Brain microvascular endothelial cell (primary cell): ENCODE results near the gene SWI5.
A peak's percentile ranks its signal among the peaks of the same experiment; 100 is the strongest.

Source experiments
- DNase-seq: peaks from one replicate; pipeline ENCODE4 v3.0.0-alpha.2; 2020
- H3K27ac ChIP-seq: fragments of 250-450 bp; sonication (Bioruptor Pico); 2 replicates; pipeline ENCODE4 v1.5.1; 2020; ENCODE audit warnings: mild to moderate bottlenecking, moderate library complexity
- H3K27me3 ChIP-seq: fragments of 250-450 bp; sonication (Bioruptor Pico); replicated peaks from 2 replicates; pipeline ENCODE4 v1.5.1; 2020; ENCODE audit warnings: mild to moderate bottlenecking
- H3K36me3 ChIP-seq: fragments of 250-450 bp; sonication (Bioruptor Pico); replicated peaks from 2 replicates; pipeline ENCODE4 v1.5.1; 2020; ENCODE audit warnings: mild to moderate bottlenecking
- H3K4me3 ChIP-seq: 2 replicates; pipeline ENCODE4 v1.5.1; 2011; ENCODE audit warnings: low read depth, mild to moderate bottlenecking, control low read depth, low read length, moderate library complexity
- CTCF ChIP-seq: IDR thresholded peaks from 2 replicates; pipeline ENCODE4 v1.5.1; 2011; ENCODE audit warnings: low read depth, mild to moderate bottlenecking, moderate library complexity, low read length, control low read depth, inconsistent platforms; ENCODE audit errors: missing control alignments
- in situ Hi-C: cut with HindIII; loops from 2 replicates; pipeline ENCODE4 v1.10.0; 2017; ENCODE audit warnings: low sequenced_read_pairs, low pct_ligation_motif_present

SWI5 gene

DNA sequence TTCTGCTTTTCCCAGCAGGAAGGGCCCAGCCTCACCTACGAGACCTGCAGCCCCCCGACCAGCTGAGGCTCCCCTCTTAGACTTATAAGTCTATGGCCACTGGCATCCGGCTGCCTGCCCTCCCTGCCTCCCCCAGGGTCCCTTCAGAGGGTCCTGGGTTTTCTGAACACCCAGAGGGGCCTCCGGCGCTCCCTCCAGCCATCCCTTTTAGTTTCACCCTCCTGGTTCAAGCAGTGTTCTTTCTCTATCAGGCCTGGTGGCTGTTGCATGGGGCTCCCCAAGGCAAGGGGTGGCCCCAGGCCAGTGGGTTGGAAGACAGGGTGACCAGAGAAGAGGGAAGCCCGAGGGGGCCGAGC lies 22.1 kb upstream of the SWI5 start:
- H3K27me3 ChIP-seq: no peaks in the 10 kb centered on the region
- no peak overlapping the region for H3K4me3 ChIP-seq
- H3K36me3 ChIP-seq: peaks cover 34% of the 10 kb centered on the region
- no peak for TF ChIP-seq CTCF
- H3K27ac ChIP-seq: no peak overlapping the region
- DNase-seq: no peak
- in situ Hi-C loops: no loop called here

GRCh38 chr9:128254362-128254761 lies 21.7 kb upstream of the SWI5 start:
- no peak for TF ChIP-seq CTCF
- Histone ChIP-seq H3K27ac (no peak overlapping the region), H3K4me3 (no peak overlapping the region), H3K27me3 (no peaks in the 10 kb centered on the region), H3K36me3 (peaks cover 38% of the 10 kb centered on the region)
- no peak for DNase-seq
- in situ Hi-C loops: no loop called here

GRCh38 chr9:128254855-128255759 lies 21.0 kb upstream of the SWI5 start:
- Histone ChIP-seq H3K36me3 (peaks cover 45% of the 10 kb centered on the region), H3K4me3 (no peak overlapping the region), H3K27ac (no peak overlapping the region), H3K27me3 (no peaks in the 10 kb centered on the region)
- peak; percentile 24 for DNase-seq
- in situ Hi-C loops: no loop called here
- TF ChIP-seq CTCF: peak; percentile 95

DNA sequence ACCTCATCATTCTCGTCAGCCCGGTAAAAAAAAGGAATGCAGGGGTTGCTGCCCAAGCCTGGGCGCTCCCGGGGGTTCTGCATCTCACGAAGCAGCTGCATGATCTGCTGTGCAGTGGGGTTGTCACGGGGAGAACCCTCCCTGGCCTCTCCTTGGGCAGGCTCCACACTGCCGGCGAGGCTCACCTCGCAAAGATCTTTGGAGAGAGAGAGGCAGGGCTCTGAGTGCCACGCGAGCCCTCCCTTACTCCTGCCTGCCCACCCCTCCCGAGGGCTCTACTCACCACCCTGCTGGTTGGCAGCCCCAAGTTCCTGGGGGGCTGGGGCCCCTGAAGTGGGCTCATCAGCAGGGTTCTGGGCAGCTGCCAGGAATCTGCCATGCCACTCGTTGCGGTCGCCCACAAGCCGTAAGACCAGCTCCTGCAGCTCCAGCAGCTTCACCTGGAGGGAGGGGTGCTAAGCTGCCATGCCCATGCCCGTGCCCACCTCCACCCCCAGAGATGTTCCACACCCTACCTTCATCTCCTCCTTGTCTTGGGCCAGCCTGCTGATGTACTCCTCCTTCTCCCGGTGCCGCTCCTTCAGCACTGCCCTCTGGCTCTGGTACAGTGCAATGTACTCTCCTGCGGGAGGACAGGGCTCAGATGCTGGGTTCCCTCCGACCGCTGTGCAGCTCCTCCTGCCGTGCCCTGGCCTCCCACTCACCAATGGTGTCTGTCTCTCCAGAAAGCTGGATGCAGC lies 18.8 kb upstream of the SWI5 start:
- Histone ChIP-seq H3K27ac (no peak overlapping the region), H3K27me3 (no peaks in the 10 kb centered on the region), H3K4me3 (no peak overlapping the region), H3K36me3 (peaks cover 67% of the 10 kb centered on the region)
- TF ChIP-seq CTCF: no peak
- in situ Hi-C loops: no loop called here
- DNase-seq: no peak

GRCh38 chr9:128257907-128258306 lies 18.2 kb upstream of the SWI5 start:
- no peaks in the 10 kb centered on the region for H3K27me3 ChIP-seq
- no peak overlapping the region for H3K27ac ChIP-seq
- no peak overlapping the region for H3K4me3 ChIP-seq
- TF ChIP-seq CTCF: no peak
- in situ Hi-C loops: no loop called here
- DNase-seq: no peak
- peaks cover 73% of the 10 kb centered on the region for H3K36me3 ChIP-seq
